ENCODE results near the gene CALHM1.
"Not testable (repeated sequence)": the region's sequence is repeated elsewhere in the genome, so short reads cannot be mapped to it uniquely, and the experiment has no call there.

Gene CALHM1

GRCh38 chr10:103458720-103459119 lies at the start of gene CALHM1:
Gene CALHM1 (minus strand): TSS chr10:103458900. CDS start chr10:103458751, 149 bp downstream.
- no peak for DNase-seq (ENCODE audit: extremely low read depth, low read depth)
- no peak for TF ChIP-seq CTCF (IDR thresholded peaks at IDR 0.05; ENCODE audit: low read depth, low read length)

GRCh38 chr10:103507235-103508191 lies 48.8 kb upstream of the CALHM1 start:
- DNase-seq (ENCODE audit: extremely low read depth, low read depth), result no peak
- no peak for TF ChIP-seq CTCF (IDR thresholded peaks at IDR 0.05; ENCODE audit: low read depth, low read length)

GRCh38 chr10:103506061-103506460 lies 47.4 kb upstream of the CALHM1 start:
- no peak for DNase-seq (ENCODE audit: extremely low read depth, low read depth)
- no peak for TF ChIP-seq CTCF (IDR thresholded peaks at IDR 0.05; ENCODE audit: low read depth, low read length)

- DNase-seq (ENCODE audit: extremely low read depth, low read depth), result no peak
Measured at GRCh38 chr10:103504181-103504783, 45.6 kb upstream of the CALHM1 start.

GRCh38 chr10:103503777-103504176 lies 45.1 kb upstream of the CALHM1 start:
- DNase-seq (ENCODE audit: extremely low read depth, low read depth), result not testable (repeated sequence)

More at GRCh38 chr10:103504181-103504783, 45.6 kb upstream of the CALHM1 start:
- no peak for TF ChIP-seq CTCF (IDR thresholded peaks at IDR 0.05; ENCODE audit: low read depth, low read length)

GRCh38 chr10:103502849-103503660 lies 44.4 kb upstream of the CALHM1 start:
- TF ChIP-seq CTCF (IDR thresholded peaks at IDR 0.05; ENCODE audit: low read depth, low read length), result no peak
- DNase-seq (ENCODE audit: extremely low read depth, low read depth), result no peak

GRCh38 chr10:103501186-103501585 lies 42.5 kb upstream of the CALHM1 start:
- no peak for TF ChIP-seq CTCF (IDR thresholded peaks at IDR 0.05; ENCODE audit: low read depth, low read length)

More at GRCh38 chr10:103501186-103501585, 42.5 kb upstream of the CALHM1 start:
- DNase-seq (ENCODE audit: extremely low read depth, low read depth), result no peak
